ENCODE results near the gene CCDC47. TPM values are rescaled to one million over a fixed set of nuclear protein-coding genes. Genes with fewer than 3 reads are reported as not detected.

CCDC47 gene, protein sequence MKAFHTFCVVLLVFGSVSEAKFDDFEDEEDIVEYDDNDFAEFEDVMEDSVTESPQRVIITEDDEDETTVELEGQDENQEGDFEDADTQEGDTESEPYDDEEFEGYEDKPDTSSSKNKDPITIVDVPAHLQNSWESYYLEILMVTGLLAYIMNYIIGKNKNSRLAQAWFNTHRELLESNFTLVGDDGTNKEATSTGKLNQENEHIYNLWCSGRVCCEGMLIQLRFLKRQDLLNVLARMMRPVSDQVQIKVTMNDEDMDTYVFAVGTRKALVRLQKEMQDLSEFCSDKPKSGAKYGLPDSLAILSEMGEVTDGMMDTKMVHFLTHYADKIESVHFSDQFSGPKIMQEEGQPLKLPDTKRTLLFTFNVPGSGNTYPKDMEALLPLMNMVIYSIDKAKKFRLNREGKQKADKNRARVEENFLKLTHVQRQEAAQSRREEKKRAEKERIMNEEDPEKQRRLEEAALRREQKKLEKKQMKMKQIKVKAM
- 76.2 TPM for total RNA-seq

DNA sequence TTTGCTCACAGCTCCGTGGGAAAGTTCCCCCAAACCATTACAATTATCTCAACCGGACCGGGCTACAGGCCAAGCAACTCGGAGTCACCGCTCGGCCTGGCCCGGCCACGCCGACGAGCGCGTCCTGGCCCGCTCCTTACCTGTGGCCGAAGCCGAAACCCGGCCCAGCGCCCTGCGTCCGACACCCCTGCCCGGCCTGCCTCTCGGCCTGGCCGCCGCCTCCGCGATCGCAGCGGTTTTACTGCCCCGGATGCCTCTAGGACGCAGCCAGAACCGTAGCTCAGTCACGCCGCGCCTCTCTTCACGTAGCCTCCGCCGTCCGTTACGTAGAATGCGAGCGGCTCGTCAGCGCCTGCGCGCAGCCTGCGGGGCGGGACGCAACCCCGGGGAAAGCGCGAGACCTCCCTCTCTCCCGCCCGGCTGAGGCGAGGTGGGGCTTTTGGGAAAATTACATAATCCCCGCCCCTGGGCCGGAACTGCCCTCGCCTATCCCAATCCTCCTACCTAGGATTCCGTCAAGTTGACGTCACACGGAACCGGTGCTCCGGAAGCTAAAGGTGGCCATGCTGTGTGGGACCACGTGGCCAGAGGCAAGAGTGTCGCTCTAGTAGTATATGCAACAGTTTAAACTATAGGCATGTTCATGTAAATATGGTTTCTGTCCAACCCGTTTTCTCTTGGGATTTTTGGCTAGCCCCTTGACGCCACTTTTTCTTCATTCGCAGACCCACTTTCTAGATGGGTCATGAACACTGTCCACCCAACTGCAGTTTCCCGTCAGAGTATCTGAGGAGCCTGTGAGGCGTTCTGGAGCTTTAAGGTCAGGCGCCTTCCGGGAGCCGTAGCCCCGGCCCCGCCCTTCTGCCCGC lies at the start of gene CCDC47:
Gene CCDC47 (minus strand): TSS at position 326 of the 869 bp plus-strand sequence. CDS start 7,422 bp downstream, outside the sequence.
- intact Hi-C loops (cut with DNase I): loop anchor here (1.0 to 2.0 kb wide), 6 partner anchors 33 to 733 kb away; partner anchors contain the start of genes CEP95, DDX5, FTSJ3 and LIMD2
- H3K9me3 ChIP-seq: no peaks in the 10 kb centered on the region
- no peaks in the 10 kb centered on the region for H3K27me3 ChIP-seq
- H3K4me1 ChIP-seq: peaks cover 4 to 25% of the 10 kb centered on the region in 2 donors
- TF ChIP-seq, protein P1, sequence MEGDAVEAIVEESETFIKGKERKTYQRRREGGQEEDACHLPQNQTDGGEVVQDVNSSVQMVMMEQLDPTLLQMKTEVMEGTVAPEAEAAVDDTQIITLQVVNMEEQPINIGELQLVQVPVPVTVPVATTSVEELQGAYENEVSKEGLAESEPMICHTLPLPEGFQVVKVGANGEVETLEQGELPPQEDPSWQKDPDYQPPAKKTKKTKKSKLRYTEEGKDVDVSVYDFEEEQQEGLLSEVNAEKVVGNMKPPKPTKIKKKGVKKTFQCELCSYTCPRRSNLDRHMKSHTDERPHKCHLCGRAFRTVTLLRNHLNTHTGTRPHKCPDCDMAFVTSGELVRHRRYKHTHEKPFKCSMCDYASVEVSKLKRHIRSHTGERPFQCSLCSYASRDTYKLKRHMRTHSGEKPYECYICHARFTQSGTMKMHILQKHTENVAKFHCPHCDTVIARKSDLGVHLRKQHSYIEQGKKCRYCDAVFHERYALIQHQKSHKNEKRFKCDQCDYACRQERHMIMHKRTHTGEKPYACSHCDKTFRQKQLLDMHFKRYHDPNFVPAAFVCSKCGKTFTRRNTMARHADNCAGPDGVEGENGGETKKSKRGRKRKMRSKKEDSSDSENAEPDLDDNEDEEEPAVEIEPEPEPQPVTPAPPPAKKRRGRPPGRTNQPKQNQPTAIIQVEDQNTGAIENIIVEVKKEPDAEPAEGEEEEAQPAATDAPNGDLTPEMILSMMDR (IDR thresholded peaks at IDR 0.05): no peak
- DNase-seq (ENCODE audit: low spot score in 2 of 2): peak; percentile 96 to 99
- peaks cover 6 to 11% of the 10 kb centered on the region in 2 donors for H3K36me3 ChIP-seq
- H3K4me3 ChIP-seq: peak within 1 kb of the TSS; percentile 89 to 97
- H3K27ac ChIP-seq: peak within 1 kb of the TSS; percentile 97 to 98

DNA sequence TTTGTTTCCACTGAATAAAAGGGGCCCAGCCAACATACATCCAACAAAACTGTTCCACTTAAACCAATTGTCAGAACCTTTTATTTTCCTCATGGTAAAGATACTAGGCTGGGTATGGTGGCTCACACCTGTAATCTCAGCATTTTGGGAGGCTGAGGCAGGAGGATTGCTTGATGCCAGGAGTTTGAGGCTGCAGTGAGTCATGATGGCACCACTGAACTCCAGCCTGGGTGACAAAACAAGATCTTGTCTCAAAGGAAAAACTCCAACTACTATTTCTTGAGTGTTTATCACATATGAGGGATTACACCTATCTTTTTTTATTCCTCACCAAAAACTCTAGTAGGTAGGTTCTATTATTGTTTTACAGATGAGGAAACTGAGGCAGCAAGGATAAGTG lies 49.1 kb upstream of the CCDC47 start:
- no peaks in the 10 kb centered on the region for H3K9me3 ChIP-seq
- no peak for DNase-seq (ENCODE audit: low spot score in 2 of 2)
- H3K4me3 ChIP-seq: no peak overlapping the region
- peaks cover 0 to 8% of the 10 kb centered on the region in 2 donors for H3K4me1 ChIP-seq
- no peaks in the 10 kb centered on the region for H3K27me3 ChIP-seq
- TF ChIP-seq, protein P1 (IDR thresholded peaks at IDR 0.05): no peak
- H3K36me3 ChIP-seq: peaks cover 69 to 83% of the 10 kb centered on the region in 2 donors
- intact Hi-C loops (cut with DNase I): no loop called here
- no peak overlapping the region for H3K27ac ChIP-seq

DNA sequence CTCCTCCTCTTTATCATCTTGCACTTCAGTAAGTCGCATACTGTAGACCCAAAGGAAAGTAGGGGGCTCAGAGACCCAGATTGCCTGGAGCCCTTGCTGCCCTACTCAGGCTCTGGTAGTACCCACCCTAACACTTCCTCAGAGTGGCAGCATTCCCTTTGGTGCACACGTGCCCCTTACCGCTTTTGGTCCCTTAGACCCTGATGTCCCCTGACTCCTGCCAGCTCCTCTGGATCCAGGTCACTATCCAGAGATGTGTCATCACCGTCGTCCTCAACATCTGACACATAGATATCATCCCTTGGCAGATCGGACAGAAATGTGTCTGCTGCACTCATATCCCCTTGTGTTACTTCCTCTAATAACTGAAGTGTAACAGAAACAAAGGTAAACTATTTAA lies 48.4 kb upstream of the CCDC47 start:
- Histone ChIP-seq H3K27me3 (no peaks in the 10 kb centered on the region), H3K27ac (no peak overlapping the region), H3K36me3 (peaks cover 76 to 90% of the 10 kb centered on the region in 2 donors), H3K9me3 (no peaks in the 10 kb centered on the region), H3K4me3 (no peak overlapping the region), H3K4me1 (peaks cover 0 to 8% of the 10 kb centered on the region in 2 donors)
- DNase-seq (ENCODE audit: low spot score in 2 of 2): no peak
- TF ChIP-seq, protein P1 (IDR thresholded peaks at IDR 0.05): no peak
- intact Hi-C loops (cut with DNase I): no loop called here

DNA sequence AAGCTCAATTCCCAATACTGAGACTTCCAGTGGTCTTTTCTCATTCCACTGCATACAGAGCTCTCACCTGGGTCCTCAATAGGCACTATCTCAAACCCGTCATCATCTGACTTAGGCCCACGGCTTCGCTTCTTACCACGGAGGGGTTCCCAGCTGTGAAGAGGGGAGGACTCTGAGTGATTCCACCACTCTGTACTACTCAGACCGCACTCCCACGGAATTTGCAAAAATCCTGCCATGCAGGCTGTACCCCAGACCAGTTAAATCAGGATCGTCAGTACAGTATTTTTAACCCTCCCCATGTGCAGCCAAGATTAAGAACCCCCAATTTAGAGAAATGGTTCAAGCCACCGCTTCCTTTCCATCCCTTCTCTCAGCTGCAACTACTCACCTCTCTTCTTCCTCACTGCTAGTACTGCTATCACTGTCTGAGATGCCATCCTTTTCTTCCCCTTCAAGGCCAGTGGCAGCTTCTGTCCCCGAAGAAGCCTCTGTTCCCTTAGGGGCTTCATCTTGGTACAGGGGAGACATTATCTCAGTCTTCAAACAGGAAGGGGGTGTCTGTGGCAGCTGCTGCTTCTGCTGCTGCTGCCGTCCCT lies 47.7 kb upstream of the CCDC47 start:
- Histone ChIP-seq H3K9me3 (no peaks in the 10 kb centered on the region), H3K27me3 (no peaks in the 10 kb centered on the region), H3K4me3 (no peak overlapping the region), H3K36me3 (peaks cover 84 to 98% of the 10 kb centered on the region in 2 donors), H3K4me1 (peaks cover 0 to 7% of the 10 kb centered on the region in 2 donors), H3K27ac (no peak overlapping the region)
- TF ChIP-seq, protein P1 (IDR thresholded peaks at IDR 0.05): no peak
- intact Hi-C loops (cut with DNase I): no loop called here
- no peak for DNase-seq (ENCODE audit: low spot score in 2 of 2)

All from ascending aorta (tissue), 2 donors.